Astrocyte (in vitro differentiated cells and primary cell): ENCODE results near the gene P2RX4.

Experiments used
- EZH2 ChIP-seq: IDR thresholded peaks from 2 replicates; pipeline ENCODE4 v1.6.1; 2012; ENCODE audit warnings: mild to moderate bottlenecking, low read length, inconsistent platforms; ENCODE audit not compliant: insufficient read depth
- TF ChIP-seq, protein P1 (sequence below): IDR thresholded peaks from 2 replicates; pipeline ENCODE4 v1.5.1; 2011; ENCODE audit warnings: low read depth, mild to moderate bottlenecking, inconsistent platforms, low read length, moderate library complexity; ENCODE audit not compliant: insufficient read depth

DNA sequence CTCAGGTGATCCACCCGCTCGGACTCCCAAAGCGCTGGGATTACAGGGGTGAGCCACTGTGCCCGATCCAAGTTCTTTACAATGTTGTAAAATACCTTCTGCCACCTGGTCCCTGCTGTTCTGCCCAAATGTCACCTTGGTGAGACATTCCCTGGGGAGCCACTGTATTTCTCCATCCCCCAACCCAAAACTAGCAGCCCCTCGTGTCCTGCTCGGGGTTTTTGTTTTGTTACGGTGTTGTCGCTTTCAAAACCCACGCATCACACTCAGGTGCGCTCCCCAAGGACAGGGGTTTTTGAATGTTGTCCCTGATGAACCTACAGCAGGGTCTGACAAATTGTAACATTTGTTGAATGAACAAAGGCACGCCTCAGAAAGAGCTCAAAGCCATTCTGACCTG is 49.1 kb downstream of the P2RX4 start:
- TF ChIP-seq, protein P1, sequence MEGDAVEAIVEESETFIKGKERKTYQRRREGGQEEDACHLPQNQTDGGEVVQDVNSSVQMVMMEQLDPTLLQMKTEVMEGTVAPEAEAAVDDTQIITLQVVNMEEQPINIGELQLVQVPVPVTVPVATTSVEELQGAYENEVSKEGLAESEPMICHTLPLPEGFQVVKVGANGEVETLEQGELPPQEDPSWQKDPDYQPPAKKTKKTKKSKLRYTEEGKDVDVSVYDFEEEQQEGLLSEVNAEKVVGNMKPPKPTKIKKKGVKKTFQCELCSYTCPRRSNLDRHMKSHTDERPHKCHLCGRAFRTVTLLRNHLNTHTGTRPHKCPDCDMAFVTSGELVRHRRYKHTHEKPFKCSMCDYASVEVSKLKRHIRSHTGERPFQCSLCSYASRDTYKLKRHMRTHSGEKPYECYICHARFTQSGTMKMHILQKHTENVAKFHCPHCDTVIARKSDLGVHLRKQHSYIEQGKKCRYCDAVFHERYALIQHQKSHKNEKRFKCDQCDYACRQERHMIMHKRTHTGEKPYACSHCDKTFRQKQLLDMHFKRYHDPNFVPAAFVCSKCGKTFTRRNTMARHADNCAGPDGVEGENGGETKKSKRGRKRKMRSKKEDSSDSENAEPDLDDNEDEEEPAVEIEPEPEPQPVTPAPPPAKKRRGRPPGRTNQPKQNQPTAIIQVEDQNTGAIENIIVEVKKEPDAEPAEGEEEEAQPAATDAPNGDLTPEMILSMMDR, result no peak
- no peak for TF ChIP-seq EZH2
